ENCODE data around the gene PITX1.

The PITX1 gene

GRCh38 chr5:135057233-135057632 lies 23.2 kb upstream of the PITX1 start:
- H3K18ac ChIP-seq (ENCODE audit: low read length), result no peak overlapping the region
- peaks cover 0 to 2% of the 10 kb centered on the region in 2 experiments for H3K4me1 ChIP-seq (ENCODE audit: control insufficient read depth in 1 of 2, insufficient read depth in 2 of 2, low read length in 2 of 2)
- H2BK12ac ChIP-seq (ENCODE audit: low read length), result no peak overlapping the region
- no peak overlapping the region for H3K9ac ChIP-seq (ENCODE audit: low read length)
- no peak overlapping the region for H4K12ac ChIP-seq (ENCODE audit: low read depth, low read length)
- H3K4me2 ChIP-seq (ENCODE audit: low read length), result no peak overlapping the region
- H2BK5ac ChIP-seq (ENCODE audit: low read depth, low read length, poor library complexity), result no peak overlapping the region
- DNase-seq, result no peak
- no peaks in the 10 kb centered on the region for H3K79me1 ChIP-seq (ENCODE audit: low read length)
- no peak overlapping the region for H4K91ac ChIP-seq (ENCODE audit: low read depth, low read length)
- no peaks in the 10 kb centered on the region for H3K27me3 ChIP-seq (ENCODE audit: insufficient read depth, low read length)
- no peak overlapping the region for H3K4me3 ChIP-seq (ENCODE audit: low read depth, low read length)
- WGBS (ENCODE audit: extremely low coverage, insufficient coverage, insufficient read length), result no CpG with 5 or more reads among the region's 2 CpGs
- no peak overlapping the region for H3K23ac ChIP-seq (ENCODE audit: low read length)
- H3K9me3 ChIP-seq (ENCODE audit: insufficient read depth, low read depth, low read length), result peaks cover 2% of the 10 kb centered on the region
- no peak overlapping the region for H3K14ac ChIP-seq (ENCODE audit: low read length)
- H2AFZ ChIP-seq (ENCODE audit: insufficient read depth, low read length, poor library complexity), result no peak overlapping the region
- H3K4ac ChIP-seq (ENCODE audit: low read depth, low read length), result no peak overlapping the region
- H2AK5ac ChIP-seq (ENCODE audit: low read length), result no peak overlapping the region
- H2BK120ac ChIP-seq (ENCODE audit: insufficient read depth, low read length, poor library complexity), result no peak overlapping the region
- no peaks in the 10 kb centered on the region for H3K79me2 ChIP-seq (ENCODE audit: control insufficient read depth, insufficient read depth, low read length, poor library complexity)
- no peaks in the 10 kb centered on the region for H3K36me3 ChIP-seq (ENCODE audit: control insufficient read depth in 1 of 2, insufficient read depth in 2 of 2, low read length in 2 of 2)
- H4K8ac ChIP-seq (ENCODE audit: low read depth, low read length), result no peak overlapping the region
- H3K27ac ChIP-seq (ENCODE audit: low read depth, low read length), result no peak overlapping the region

GRCh38 chr5:135056316-135057030 lies 22.4 kb upstream of the PITX1 start:
- WGBS (ENCODE audit: extremely low coverage, insufficient coverage, insufficient read length), result no CpG with 5 or more reads among the region's 8 CpGs
- Histone ChIP-seq H3K4ac (ENCODE audit: low read depth, low read length) (no peak overlapping the region), H2BK12ac (ENCODE audit: low read length) (no peak overlapping the region), H3K4me1 (ENCODE audit: control insufficient read depth in 1 of 2, insufficient read depth in 2 of 2, low read length in 2 of 2) (peaks cover 0 to 2% of the 10 kb centered on the region in 2 experiments), H4K12ac (ENCODE audit: low read depth, low read length) (no peak overlapping the region), H4K8ac (ENCODE audit: low read depth, low read length) (no peak overlapping the region), H2BK5ac (ENCODE audit: low read depth, low read length, poor library complexity) (no peak overlapping the region), H3K36me3 (ENCODE audit: control insufficient read depth in 1 of 2, insufficient read depth in 2 of 2, low read length in 2 of 2) (no peaks in the 10 kb centered on the region), H2AK5ac (ENCODE audit: low read length) (no peak overlapping the region), H3K27ac (ENCODE audit: low read depth, low read length) (no peak overlapping the region), H3K18ac (ENCODE audit: low read length) (no peak overlapping the region), H3K4me2 (ENCODE audit: low read length) (no peak overlapping the region), H3K9me3 (ENCODE audit: insufficient read depth, low read depth, low read length) (peaks cover 2% of the 10 kb centered on the region), H3K23ac (ENCODE audit: low read length) (no peak overlapping the region), H3K4me3 (ENCODE audit: low read depth, low read length) (no peak overlapping the region), H3K27me3 (ENCODE audit: insufficient read depth, low read length) (peaks cover 4% of the 10 kb centered on the region), H2AFZ (ENCODE audit: insufficient read depth, low read length, poor library complexity) (no peak overlapping the region), H3K79me2 (ENCODE audit: control insufficient read depth, insufficient read depth, low read length, poor library complexity) (no peaks in the 10 kb centered on the region), H4K91ac (ENCODE audit: low read depth, low read length) (no peak overlapping the region), H3K9ac (ENCODE audit: low read length) (no peak overlapping the region), H3K14ac (ENCODE audit: low read length) (no peak overlapping the region), H2BK120ac (ENCODE audit: insufficient read depth, low read length, poor library complexity) (no peak overlapping the region), H3K79me1 (ENCODE audit: low read length) (no peaks in the 10 kb centered on the region)
- peak; percentile 47 to 48 for DNase-seq

DNA sequence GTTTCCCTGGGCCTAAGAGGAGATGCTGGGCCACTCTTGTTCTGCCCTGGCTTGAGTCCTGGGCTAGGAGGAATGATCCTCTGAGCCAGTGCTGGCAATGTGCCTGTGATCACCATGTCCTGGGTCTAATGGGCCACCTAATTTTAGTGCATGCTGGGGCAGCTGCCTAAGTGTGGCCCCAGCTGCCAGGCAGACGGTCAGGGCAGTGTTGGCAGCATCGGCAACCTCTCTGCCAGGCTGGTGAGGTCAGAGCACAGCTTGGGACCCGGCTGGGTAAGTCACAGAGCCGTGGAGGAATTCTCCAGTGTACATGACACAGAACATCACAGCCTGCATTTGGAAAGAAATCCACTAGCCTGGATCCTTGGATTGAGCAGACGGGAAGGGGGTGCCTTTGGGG lies 21.4 kb upstream of the PITX1 start:
- DNase-seq, result no peak
- H3K27ac ChIP-seq (ENCODE audit: low read depth, low read length), result no peak overlapping the region
- H3K4me2 ChIP-seq (ENCODE audit: low read length), result no peak overlapping the region
- WGBS (ENCODE audit: extremely low coverage, insufficient coverage, insufficient read length), result no CpG with 5 or more reads among the region's 5 CpGs
- no peak overlapping the region for H3K4ac ChIP-seq (ENCODE audit: low read depth, low read length)
- no peak overlapping the region for H4K12ac ChIP-seq (ENCODE audit: low read depth, low read length)
- H3K14ac ChIP-seq (ENCODE audit: low read length), result no peak overlapping the region
- no peak overlapping the region for H4K8ac ChIP-seq (ENCODE audit: low read depth, low read length)
- peaks cover 0 to 2% of the 10 kb centered on the region in 2 experiments for H3K4me1 ChIP-seq (ENCODE audit: control insufficient read depth in 1 of 2, insufficient read depth in 2 of 2, low read length in 2 of 2)
- no peak overlapping the region for H2BK120ac ChIP-seq (ENCODE audit: insufficient read depth, low read length, poor library complexity)
- H3K4me3 ChIP-seq (ENCODE audit: low read depth, low read length), result no peak overlapping the region
- peak overlapping the region; percentile 20 for H3K9ac ChIP-seq (ENCODE audit: low read length)
- H3K79me2 ChIP-seq (ENCODE audit: control insufficient read depth, insufficient read depth, low read length, poor library complexity), result no peaks in the 10 kb centered on the region
- no peaks in the 10 kb centered on the region for H3K36me3 ChIP-seq (ENCODE audit: control insufficient read depth in 1 of 2, insufficient read depth in 2 of 2, low read length in 2 of 2)
- H3K79me1 ChIP-seq (ENCODE audit: low read length), result no peaks in the 10 kb centered on the region
- no peak overlapping the region for H3K23ac ChIP-seq (ENCODE audit: low read length)
- H3K18ac ChIP-seq (ENCODE audit: low read length), result no peak overlapping the region
- peaks cover 12% of the 10 kb centered on the region for H3K27me3 ChIP-seq (ENCODE audit: insufficient read depth, low read length)
- H4K91ac ChIP-seq (ENCODE audit: low read depth, low read length), result no peak overlapping the region
- H2AFZ ChIP-seq (ENCODE audit: insufficient read depth, low read length, poor library complexity), result no peak overlapping the region
- no peak overlapping the region for H2BK5ac ChIP-seq (ENCODE audit: low read depth, low read length, poor library complexity)
- H3K9me3 ChIP-seq (ENCODE audit: insufficient read depth, low read depth, low read length), result peaks cover 4% of the 10 kb centered on the region
- H2AK5ac ChIP-seq (ENCODE audit: low read length), result no peak overlapping the region
- no peak overlapping the region for H2BK12ac ChIP-seq (ENCODE audit: low read length)

DNA sequence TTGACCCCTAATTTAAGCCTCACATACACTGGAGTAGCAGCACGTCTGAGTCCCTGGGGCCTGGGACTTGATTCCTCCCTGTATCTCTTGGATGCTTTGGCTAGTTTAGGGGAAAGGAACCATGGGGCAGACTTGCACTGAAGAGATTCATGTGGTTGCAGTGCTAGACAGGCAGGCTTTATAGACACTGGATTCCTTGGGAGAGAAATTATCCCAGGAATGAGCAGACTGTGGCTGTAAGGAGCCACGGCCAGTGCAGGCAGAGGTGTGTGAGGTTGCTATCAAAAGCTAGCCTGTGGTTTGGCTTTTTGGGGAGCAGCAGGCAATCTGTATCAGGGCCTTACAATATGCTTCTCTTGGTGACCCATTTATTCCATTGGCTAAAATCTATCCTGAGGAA lies 20.5 kb upstream of the PITX1 start:
- DNase-seq, result peak in 1 of 2 donors; percentile 47
- H3K79me2 ChIP-seq (ENCODE audit: control insufficient read depth, insufficient read depth, low read length, poor library complexity), result no peaks in the 10 kb centered on the region
- H3K9me3 ChIP-seq (ENCODE audit: insufficient read depth, low read depth, low read length), result peaks cover 8% of the 10 kb centered on the region
- no peak overlapping the region for H4K8ac ChIP-seq (ENCODE audit: low read depth, low read length)
- H3K9ac ChIP-seq (ENCODE audit: low read length), result no peak overlapping the region
- no peak overlapping the region for H4K12ac ChIP-seq (ENCODE audit: low read depth, low read length)
- H3K27ac ChIP-seq (ENCODE audit: low read depth, low read length), result no peak overlapping the region
- H3K14ac ChIP-seq (ENCODE audit: low read length), result no peak overlapping the region
- no peak overlapping the region for H2BK12ac ChIP-seq (ENCODE audit: low read length)
- no peak overlapping the region for H3K4me3 ChIP-seq (ENCODE audit: low read depth, low read length)
- no peak overlapping the region for H2AK5ac ChIP-seq (ENCODE audit: low read length)
- H2AFZ ChIP-seq (ENCODE audit: insufficient read depth, low read length, poor library complexity), result no peak overlapping the region
- no peak overlapping the region for H2BK5ac ChIP-seq (ENCODE audit: low read depth, low read length, poor library complexity)
- no peak overlapping the region for H2BK120ac ChIP-seq (ENCODE audit: insufficient read depth, low read length, poor library complexity)
- no peak overlapping the region for H3K4me2 ChIP-seq (ENCODE audit: low read length)
- no peak overlapping the region for H3K18ac ChIP-seq (ENCODE audit: low read length)
- no peaks in the 10 kb centered on the region for H3K36me3 ChIP-seq (ENCODE audit: control insufficient read depth in 1 of 2, insufficient read depth in 2 of 2, low read length in 2 of 2)
- H3K23ac ChIP-seq (ENCODE audit: low read length), result no peak overlapping the region
- H3K4ac ChIP-seq (ENCODE audit: low read depth, low read length), result no peak overlapping the region
- peaks cover 19% of the 10 kb centered on the region for H3K27me3 ChIP-seq (ENCODE audit: insufficient read depth, low read length)
- no peaks in the 10 kb centered on the region for H3K79me1 ChIP-seq (ENCODE audit: low read length)
- WGBS (ENCODE audit: extremely low coverage, insufficient coverage, insufficient read length), result no CpG with 5 or more reads among the region's 2 CpGs
- H4K91ac ChIP-seq (ENCODE audit: low read depth, low read length), result no peak overlapping the region
- peaks cover 0 to 6% of the 10 kb centered on the region in 2 experiments for H3K4me1 ChIP-seq (ENCODE audit: control insufficient read depth in 1 of 2, insufficient read depth in 2 of 2, low read length in 2 of 2)

All from trophoblast cell (in vitro differentiated cells and primary cell).